CD4-positive, alpha-beta memory T cell (primary cell): ENCODE data around the gene CNTN4. TPM values are rescaled to one million over a fixed set of nuclear protein-coding genes. Genes with fewer than 3 reads are reported as not detected.

Source experiments
- CTCF ChIA-PET: fragments of 350-600 bp; sonication (Branson Sonifier 250); formaldehyde crosslinking; loops from one replicate; lab custom pipeline; 2021; ENCODE audit warnings: inconsistent platforms; ENCODE audit not compliant: partially characterized antibody; lab: Charles Lee
- POLR2A ChIA-PET: fragments of 350-600 bp; sonication (Branson Sonifier 250); formaldehyde crosslinking; loops from one replicate; lab custom pipeline; 2021; ENCODE audit not compliant: partially characterized antibody; lab: Charles Lee
- DNase-seq, 5 donors: peaks; one replicate each; pipeline versions ENCODE4 v3.0.0 to v3.0.0-alpha.2; 2020 to 2022; ENCODE audit warnings: mixed read lengths in 1 of 5
- H3K27ac ChIP-seq: one replicate; pipeline ENCODE4 v1.7.0; 2013; ENCODE audit warnings: low read depth, low read length
- H3K27me3 ChIP-seq: 2 replicates; pipeline ENCODE4 v1.7.0; 2013; ENCODE audit warnings: mild to moderate bottlenecking, low read length, moderate library complexity; ENCODE audit not compliant: insufficient read depth
- H3K36me3 ChIP-seq: 2 replicates; pipeline ENCODE4 v1.7.0; 2013; ENCODE audit warnings: mild to moderate bottlenecking, low read length, moderate library complexity; ENCODE audit not compliant: insufficient read depth
- H3K4me1 ChIP-seq: 2 replicates; pipeline ENCODE4 v1.7.0; 2013; ENCODE audit warnings: mild to moderate bottlenecking, low read length, moderate library complexity; ENCODE audit not compliant: insufficient read depth
- H3K4me3 ChIP-seq, 2 donors: one replicate each; pipeline ENCODE4 v1.7.0; 2013; ENCODE audit warnings: low read length in 2 of 2, mild to moderate bottlenecking in 1 of 2
- H3K9me3 ChIP-seq, 2 donors: one replicate each; pipeline ENCODE4 v1.7.0; 2013; ENCODE audit warnings: low read length in 2 of 2, control low read depth in 1 of 2; ENCODE audit not compliant: control insufficient read depth in 1 of 2
- H3K27ac Mint-ChIP-seq, 7 donors: one replicate each; pipeline ENCODE4 v1.8.0; 2020 to 2021; ENCODE audit warnings: mixed read lengths in 7 of 7, mild to moderate bottlenecking in 6 of 7, inconsistent platforms in 3 of 7, moderate library complexity in 3 of 7
- H3K27me3 Mint-ChIP-seq, 2 donors: one replicate each; pipeline ENCODE4 v1.8.0; 2020 to 2021; ENCODE audit warnings: mixed read lengths in 2 of 2
- H3K36me3 Mint-ChIP-seq, 2 donors: one replicate each; pipeline ENCODE4 v1.8.0; 2020 to 2021; ENCODE audit warnings: mixed read lengths in 2 of 2, inconsistent platforms in 1 of 2, mild to moderate bottlenecking in 1 of 2
- H3K4me1 Mint-ChIP-seq, 4 donors: one replicate each; pipeline ENCODE4 v1.8.0; 2020 to 2021; ENCODE audit warnings: mixed read lengths in 4 of 4, mild to moderate bottlenecking in 1 of 4
- H3K4me3 Mint-ChIP-seq, 8 donors: one replicate each; pipeline ENCODE4 v1.8.0; 2020 to 2021; ENCODE audit warnings: mixed read lengths in 8 of 8, mild to moderate bottlenecking in 7 of 8, moderate library complexity in 6 of 8, inconsistent platforms in 3 of 8
- H3K9me3 Mint-ChIP-seq, 8 donors: one replicate each; pipeline ENCODE4 v1.8.0; 2020 to 2021; ENCODE audit warnings: mixed read lengths in 8 of 8, mild to moderate bottlenecking in 5 of 8, inconsistent platforms in 3 of 8, moderate library complexity in 1 of 8
- intact Hi-C: fragments of 100-400 bp; cut with micrococcal nuclease; formaldehyde crosslinking; loops from one replicate; pipeline ENCODE4 v1.15.1; 2023
- polyA plus RNA-seq, 2 donors: library from polyadenylated mRNA; unstranded; fragments of 300-500 nt; fragmentation: Illumina TruSeq; gene quantifications; one replicate each; pipeline ENCODE4 v1.2.3, GENCODE V29; 2021
- total RNA-seq, 2 experiments: library from RNA; stranded (reverse); gene quantifications; one replicate each; pipeline ENCODE4 v1.2.3, GENCODE V29; 2021

CNTN4 gene
- total and polyA plus RNA-seq, 4 experiments from 2014 or later, result not detected

DNA sequence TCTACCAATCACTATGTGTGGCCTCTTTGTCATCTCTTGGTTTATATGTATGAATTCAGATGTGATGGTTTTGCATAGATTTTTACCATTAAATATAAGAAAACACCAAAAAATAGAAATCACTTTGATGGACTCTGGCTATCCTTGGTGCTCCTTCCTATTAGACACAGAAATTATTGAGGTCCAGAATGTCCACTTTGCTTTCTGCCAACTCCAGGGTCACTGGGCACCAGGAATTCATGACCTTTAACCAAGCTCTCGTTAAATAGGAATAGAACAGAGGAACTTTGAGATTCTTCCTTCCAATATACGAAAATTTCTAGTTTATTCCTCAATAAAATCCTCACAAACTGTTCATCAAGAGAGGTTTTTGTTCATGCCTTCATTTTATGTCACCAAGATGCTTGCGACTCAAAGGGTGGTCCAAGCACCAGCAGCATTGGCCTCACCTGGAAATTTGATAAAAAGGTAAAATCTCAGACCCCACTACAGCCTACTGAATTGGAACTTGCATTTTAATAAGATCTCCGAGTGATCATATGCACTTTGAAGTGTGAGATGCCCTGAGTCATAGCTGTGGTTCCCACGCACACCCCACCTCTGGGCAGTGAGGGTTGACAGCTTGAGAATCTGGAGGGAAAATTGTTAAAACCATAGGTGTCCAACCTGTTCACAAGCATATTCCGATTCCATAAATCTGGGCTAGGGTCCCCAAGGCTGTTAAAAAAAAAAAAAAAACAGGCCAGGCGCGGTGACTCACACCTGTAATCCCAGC lies 725.0 kb downstream of the CNTN4 start:
- Mint-ChIP-seq H3K36me3 (no peaks in the 10 kb centered on the region), H3K4me3 (no peak overlapping the region), H3K27me3 (peaks cover 0 to 3% of the 10 kb centered on the region in 2 donors), H3K4me1 (no peaks in the 10 kb centered on the region), H3K27ac (no peak overlapping the region), H3K9me3 (no peaks in the 10 kb centered on the region)
- Histone ChIP-seq H3K9me3 (no peaks in the 10 kb centered on the region), H3K27ac (no peak overlapping the region), H3K4me1 (no peaks in the 10 kb centered on the region), H3K27me3 (no peaks in the 10 kb centered on the region), H3K36me3 (no peaks in the 10 kb centered on the region), H3K4me3 (no peak overlapping the region)
- ChIA-PET CTCF (no interaction called here), POLR2A (no interaction called here)
- intact Hi-C loops, result no loop called here
- no peak for DNase-seq

DNA sequence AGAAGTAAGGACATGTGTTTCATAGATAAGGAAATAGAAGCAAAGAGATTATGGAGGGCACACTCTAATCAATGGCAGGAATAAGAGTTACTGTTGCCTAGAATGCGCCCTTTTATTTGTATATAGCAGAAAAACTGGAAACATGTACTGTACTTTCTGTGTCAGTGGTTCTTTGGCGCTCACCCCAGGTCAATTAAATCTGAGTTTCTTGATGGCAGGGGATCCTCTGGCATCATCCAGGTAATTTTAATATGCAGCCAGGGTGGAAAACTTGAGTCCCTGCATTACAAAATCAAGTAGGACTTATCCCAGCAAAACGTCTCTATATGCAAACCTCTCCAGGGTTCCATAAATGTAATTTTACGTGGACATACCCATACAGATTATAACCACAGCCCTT lies 727.4 kb downstream of the CNTN4 start:
- Histone ChIP-seq H3K4me1 (no peaks in the 10 kb centered on the region), H3K27me3 (no peaks in the 10 kb centered on the region), H3K4me3 (no peak overlapping the region), H3K9me3 (no peaks in the 10 kb centered on the region), H3K36me3 (no peaks in the 10 kb centered on the region), H3K27ac (no peak overlapping the region)
- Mint-ChIP-seq H3K9me3 (no peaks in the 10 kb centered on the region), H3K27me3 (peaks cover 0 to 3% of the 10 kb centered on the region in 2 donors), H3K4me1 (no peaks in the 10 kb centered on the region), H3K4me3 (no peak overlapping the region), H3K27ac (no peak overlapping the region), H3K36me3 (no peaks in the 10 kb centered on the region)
- CTCF ChIA-PET, result no interaction called here
- DNase-seq, result no peak
- POLR2A ChIA-PET, result no interaction called here
- intact Hi-C loops, result no loop called here

DNA sequence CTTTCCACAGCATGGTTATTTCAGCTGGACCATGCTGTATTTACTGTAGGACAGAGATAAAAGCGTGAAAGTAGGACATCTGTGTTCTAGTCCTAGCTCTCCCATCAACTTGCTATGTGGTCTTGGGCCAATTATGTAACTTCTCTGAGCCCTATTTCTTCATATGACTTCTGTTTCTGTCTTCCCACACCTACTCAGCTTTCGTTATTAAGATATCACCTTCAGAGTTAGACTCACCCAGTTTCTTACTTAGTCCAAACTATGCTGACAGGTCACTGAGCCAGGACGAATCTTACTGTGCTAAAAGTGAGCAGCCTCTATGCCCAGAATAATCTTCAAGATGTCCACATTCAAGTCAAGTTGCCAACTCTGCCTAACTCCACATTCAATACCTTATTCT lies 727.8 kb downstream of the CNTN4 start:
- peaks cover 0 to 3% of the 10 kb centered on the region in 2 donors for H3K27me3 Mint-ChIP-seq
- Histone ChIP-seq H3K4me3 (no peak overlapping the region), H3K36me3 (no peaks in the 10 kb centered on the region), H3K27ac (no peak overlapping the region), H3K4me1 (no peaks in the 10 kb centered on the region), H3K9me3 (no peaks in the 10 kb centered on the region), H3K27me3 (no peaks in the 10 kb centered on the region)
- H3K4me3 Mint-ChIP-seq, result no peak overlapping the region
- H3K9me3 Mint-ChIP-seq, result no peaks in the 10 kb centered on the region
- intact Hi-C loops, result no loop called here
- H3K36me3 Mint-ChIP-seq, result no peaks in the 10 kb centered on the region
- CTCF ChIA-PET, result no interaction called here
- no peak for DNase-seq
- H3K27ac Mint-ChIP-seq, result no peak overlapping the region
- H3K4me1 Mint-ChIP-seq, result no peaks in the 10 kb centered on the region
- POLR2A ChIA-PET, result no interaction called here

DNA sequence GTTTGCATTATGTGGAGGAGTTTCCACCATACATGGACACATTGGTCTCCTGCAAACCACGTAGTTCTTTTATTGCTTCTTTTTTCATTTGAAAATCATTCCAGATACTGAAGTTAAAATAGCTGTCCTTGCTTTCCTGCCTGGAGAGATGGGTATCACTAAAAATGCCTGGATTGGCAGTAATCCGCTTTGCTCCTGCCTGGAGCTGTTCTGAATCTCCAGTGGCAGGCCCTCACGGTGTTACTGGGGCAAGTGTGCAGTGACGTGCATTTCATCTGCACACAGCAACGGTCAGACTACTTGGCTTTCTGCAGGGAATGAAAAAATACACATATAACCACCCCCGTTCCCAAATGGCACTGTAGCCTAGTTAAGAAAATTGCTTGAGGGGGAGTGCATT lies 738.6 kb downstream of the CNTN4 start:
- H3K9me3 Mint-ChIP-seq, result no peaks in the 10 kb centered on the region
- no peak overlapping the region for H3K4me3 Mint-ChIP-seq
- no peak overlapping the region for H3K27ac Mint-ChIP-seq
- no peak overlapping the region for H3K27ac ChIP-seq
- DNase-seq, result no peak
- no peaks in the 10 kb centered on the region for H3K4me1 Mint-ChIP-seq
- H3K27me3 Mint-ChIP-seq, result peaks cover 0 to 1% of the 10 kb centered on the region in 2 donors
- no peaks in the 10 kb centered on the region for H3K36me3 Mint-ChIP-seq
- ChIA-PET CTCF (no interaction called here), POLR2A (no interaction called here)
- no peaks in the 10 kb centered on the region for H3K9me3 ChIP-seq
- H3K27me3 ChIP-seq, result no peaks in the 10 kb centered on the region
- intact Hi-C loops, result no loop called here
- H3K4me3 ChIP-seq, result no peak overlapping the region
- no peaks in the 10 kb centered on the region for H3K36me3 ChIP-seq
- H3K4me1 ChIP-seq, result no peaks in the 10 kb centered on the region

DNA sequence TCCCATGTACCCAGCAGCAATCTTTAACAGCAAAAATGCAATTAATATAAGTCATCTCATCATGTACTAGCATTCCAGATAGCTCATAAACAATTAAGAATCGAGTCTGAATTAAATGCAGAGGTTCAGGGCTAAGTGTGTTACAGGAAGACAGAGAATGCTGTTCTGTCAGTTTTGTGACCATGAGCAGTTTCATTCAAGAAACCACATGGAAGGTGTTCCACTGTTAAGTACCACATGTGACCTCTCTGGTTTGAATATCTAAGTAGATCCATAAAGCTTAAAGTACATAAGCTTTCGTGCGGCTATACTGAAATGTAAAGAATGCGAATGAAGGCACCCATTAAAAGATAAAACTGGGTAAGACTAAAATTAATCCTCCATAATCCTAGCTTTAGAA lies 739.2 kb downstream of the CNTN4 start:
- no peaks in the 10 kb centered on the region for H3K27me3 ChIP-seq
- CTCF ChIA-PET, result no interaction called here
- H3K4me3 ChIP-seq, result no peak overlapping the region
- intact Hi-C loops, result no loop called here
- no peak for DNase-seq
- no peaks in the 10 kb centered on the region for H3K36me3 ChIP-seq
- POLR2A ChIA-PET, result no interaction called here
- H3K4me1 ChIP-seq, result no peaks in the 10 kb centered on the region
- Mint-ChIP-seq H3K4me1 (no peaks in the 10 kb centered on the region), H3K4me3 (no peak overlapping the region), H3K27me3 (no peaks in the 10 kb centered on the region), H3K36me3 (no peaks in the 10 kb centered on the region), H3K27ac (no peak overlapping the region), H3K9me3 (no peaks in the 10 kb centered on the region)
- no peaks in the 10 kb centered on the region for H3K9me3 ChIP-seq
- H3K27ac ChIP-seq, result no peak overlapping the region

DNA sequence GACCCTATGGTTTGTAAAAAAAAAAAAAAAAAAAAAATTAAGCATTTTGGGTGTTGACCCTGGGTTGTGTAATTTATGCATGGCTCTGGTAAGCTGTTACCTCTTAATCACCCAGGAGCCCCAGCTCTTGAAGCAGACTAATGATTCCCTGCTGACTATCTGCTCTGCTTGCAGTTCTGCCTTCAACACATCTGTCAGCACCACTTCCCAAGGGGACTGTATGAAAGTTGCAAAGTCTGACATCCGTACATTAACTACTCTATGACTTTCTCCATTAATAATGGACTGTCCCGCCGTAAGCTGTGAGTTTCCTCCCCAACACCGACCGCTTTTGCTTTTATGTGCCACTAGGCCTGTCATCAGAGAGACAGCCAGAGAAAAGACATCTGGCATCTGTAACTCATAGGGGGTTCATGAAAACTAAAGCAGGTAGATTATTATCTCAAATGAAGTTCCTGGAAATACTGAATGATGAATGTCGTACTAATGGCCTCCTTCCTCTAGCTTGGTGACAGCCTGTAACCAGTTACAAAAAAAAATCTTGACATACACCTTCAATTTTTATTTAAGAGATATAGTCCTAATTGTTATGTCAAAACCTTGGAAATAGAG lies 740.0 kb downstream of the CNTN4 start:
- ChIA-PET POLR2A (no interaction called here), CTCF (interaction anchor here (0.9 kb wide), 1 partner anchor 9 kb away, joined by 3 read pairs; no protein-coding TSS in a partner anchor)
- Histone ChIP-seq H3K4me3 (no peak overlapping the region), H3K27ac (no peak overlapping the region), H3K36me3 (no peaks in the 10 kb centered on the region), H3K27me3 (no peaks in the 10 kb centered on the region), H3K4me1 (no peaks in the 10 kb centered on the region), H3K9me3 (no peaks in the 10 kb centered on the region)
- Mint-ChIP-seq H3K27me3 (no peaks in the 10 kb centered on the region), H3K36me3 (no peaks in the 10 kb centered on the region), H3K27ac (no peak overlapping the region), H3K9me3 (no peaks in the 10 kb centered on the region), H3K4me3 (no peak overlapping the region), H3K4me1 (no peaks in the 10 kb centered on the region)
- intact Hi-C loops, result no loop called here
- no peak for DNase-seq

DNA sequence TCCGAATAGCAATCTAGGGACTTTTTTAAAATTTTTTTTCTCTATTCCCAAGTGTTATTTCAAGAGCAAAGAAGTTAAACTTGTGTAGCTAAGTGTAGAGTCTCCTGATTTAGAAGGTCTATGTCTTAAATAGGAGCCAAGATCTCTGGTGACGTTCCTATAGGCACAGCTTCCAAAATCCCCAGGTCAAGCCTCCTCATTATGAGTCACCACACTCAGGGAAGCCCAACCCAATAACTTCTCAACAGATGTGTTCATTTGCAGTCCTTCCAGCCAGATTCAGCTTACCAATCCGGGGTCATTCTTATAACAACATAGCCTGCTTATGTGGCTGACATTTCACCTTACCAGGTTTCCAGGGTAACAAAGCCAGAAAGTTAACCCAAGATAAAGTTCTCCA lies 741.2 kb downstream of the CNTN4 start:
- Mint-ChIP-seq H3K27ac (no peak overlapping the region), H3K4me1 (peaks cover 0 to 1% (median 0%) of the 10 kb centered on the region in 4 donors), H3K4me3 (no peak overlapping the region), H3K27me3 (peaks cover 0 to 2% of the 10 kb centered on the region in 2 donors), H3K36me3 (no peaks in the 10 kb centered on the region), H3K9me3 (peaks cover 0 to 2% (median 0%) of the 10 kb centered on the region in 8 donors)
- H3K27ac ChIP-seq, result no peak overlapping the region
- H3K36me3 ChIP-seq, result no peaks in the 10 kb centered on the region
- intact Hi-C loops, result no loop called here
- no peaks in the 10 kb centered on the region for H3K27me3 ChIP-seq
- H3K9me3 ChIP-seq, result no peaks in the 10 kb centered on the region
- CTCF ChIA-PET, result no interaction called here
- no peaks in the 10 kb centered on the region for H3K4me1 ChIP-seq
- no peak overlapping the region for H3K4me3 ChIP-seq
- POLR2A ChIA-PET, result no interaction called here
- no peak for DNase-seq
